ENCODE data around the gene RSU1.

- TF ChIP-seq ZZZ3 (CRISPR knock-in tag; IDR thresholded peaks at IDR 0.05; ENCODE audit: borderline replicate concordance): no peak
- TF ChIP-seq GLI4 (CRISPR knock-in tag; IDR thresholded peaks at IDR 0.05; ENCODE audit: borderline replicate concordance): no peak
- no peak for TF ChIP-seq CTCF (CRISPR knock-in tag; IDR thresholded peaks at IDR 0.05)
- no peak for TF ChIP-seq CREB1 (IDR thresholded peaks at IDR 0.05)
- TF ChIP-seq CREB1 (CRISPR knock-in tag; IDR thresholded peaks at IDR 0.05): no peak
These were observed 47.9 kb downstream of the RSU1 start for GRCh38 chr10:16769331-16769730.

Data from HepG2 (cell line).